Uterus (tissue), 4 donors: ENCODE data around the gene INAFM2. TPM values are rescaled to one million over a fixed set of nuclear protein-coding genes. Genes with fewer than 3 reads are reported as not detected.
A peak's percentile ranks its signal among the peaks of the same experiment; 100 is the strongest.

Source experiments
- DNase-seq, 2 donors: peaks; one replicate each; pipeline ENCODE4 v3.0.0-alpha.2; 2019 to 2020
- H3K27ac ChIP-seq, 2 donors: fragments of 200-600 bp; sonication (generic); 1 replicate in 1 of 2; 2 replicates in 1 of 2; pipeline ENCODE4 v1.5.1; 2016 to 2018
- H3K27me3 ChIP-seq, 2 donors: fragments of 200-600 bp; sonication (generic); one replicate each; pipeline ENCODE4 v1.5.1; 2018 to 2019; ENCODE audit warnings: control low read depth in 1 of 2
- H3K36me3 ChIP-seq, 2 donors: fragments of 200-600 bp; sonication (generic); one replicate each; pipeline ENCODE4 v1.5.1; 2019; ENCODE audit warnings: control low read depth in 1 of 2
- H3K4me1 ChIP-seq, 2 donors: fragments of 200-600 bp; sonication (generic); one replicate each; pipeline ENCODE4 v1.5.1; 2018 to 2019; ENCODE audit warnings: control low read depth in 1 of 2
- H3K4me3 ChIP-seq, 2 donors: fragments of 200-600 bp; sonication (generic); 1 replicate in 1 of 2; 2 replicates in 1 of 2; pipeline ENCODE4 v1.5.1; 2018 to 2019; ENCODE audit warnings: mild to moderate bottlenecking in 1 of 2
- H3K9me3 ChIP-seq, 2 donors: fragments of 200-600 bp; sonication (generic); one replicate each; pipeline ENCODE4 v1.5.1; 2019; ENCODE audit warnings: control low read depth in 1 of 2
- CTCF ChIP-seq, 4 experiments: fragments of 200-600 bp in 2 of 4; fragments of 450-650 bp in 2 of 4; sonication (generic) in 2 of 4; IDR thresholded peaks; one replicate each; pipeline ENCODE4 v1.5.1; 2016 to 2019; ENCODE audit warnings: antibody characterized with exemption in 4 of 4, mild to moderate bottlenecking in 2 of 4, moderate library complexity in 1 of 4
- POLR2A ChIP-seq, 2 donors: fragments of 450-650 bp; IDR thresholded peaks; one replicate each; pipeline ENCODE4 v1.6.1; 2016; ENCODE audit warnings: antibody characterized with exemption in 2 of 2, mild to moderate bottlenecking in 1 of 2, moderate library complexity in 1 of 2
- intact Hi-C: fragments of 100-400 bp; cut with DNase I; formaldehyde crosslinking; loops from one replicate; pipeline ENCODE4 v1.15.1; 2023; ENCODE audit warnings: low total_unique reads
- total RNA-seq, 4 donors: library from RNA; depleted of rRNA in 3 of 4; stranded (reverse); fragments of >200 nt in 3 of 4; gene quantifications; one replicate each; pipeline versions ENCODE4 v1.1.0 to v1.2.4, GENCODE V29; 2014 to 2023
- donor health status: DM: yes; HTN: yes; CAD: no.

INAFM2 gene
- total RNA-seq, 4 donors from 2014 or later = 3.2 to 68.1 (median 8.9) TPM

DNA sequence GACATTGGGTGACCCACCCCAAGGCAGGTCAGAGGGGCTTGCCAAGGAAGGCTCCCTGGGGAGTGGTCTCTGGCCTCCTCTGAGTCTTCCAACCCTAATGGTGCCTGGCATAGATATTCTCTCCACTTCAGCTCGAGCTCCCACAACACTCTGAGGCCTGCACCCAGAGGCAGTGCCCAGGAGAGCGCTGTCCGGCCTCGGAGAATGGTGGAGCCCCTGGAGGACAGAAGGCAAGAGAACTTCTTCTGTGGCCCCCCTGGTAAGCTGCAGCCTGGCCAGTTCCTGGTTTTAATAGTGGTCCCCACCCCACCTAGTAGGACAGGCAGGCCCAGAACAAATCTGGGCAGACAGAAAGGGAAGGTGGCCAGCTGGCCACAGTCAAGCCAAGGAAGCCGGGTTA lies 41.5 kb downstream of the INAFM2 start:
- no peaks in the 10 kb centered on the region for H3K9me3 ChIP-seq
- DNase-seq = no peak
- TF ChIP-seq POLR2A (IDR thresholded peaks at IDR 0.05) = no peak
- TF ChIP-seq CTCF (IDR thresholded peaks at IDR 0.05) = no peak
- intact Hi-C loops = no loop called here
- no peak overlapping the region for H3K27ac ChIP-seq
- H3K4me1 ChIP-seq = no peaks in the 10 kb centered on the region
- H3K36me3 ChIP-seq = no peaks in the 10 kb centered on the region
- H3K27me3 ChIP-seq = no peaks in the 10 kb centered on the region
- no peak overlapping the region for H3K4me3 ChIP-seq

- Histone ChIP-seq H3K36me3 (no peaks in the 10 kb centered on the region), H3K9me3 (no peaks in the 10 kb centered on the region), H3K27ac (no peak overlapping the region), H3K4me3 (no peak overlapping the region), H3K4me1 (no peaks in the 10 kb centered on the region), H3K27me3 (no peaks in the 10 kb centered on the region)
- no peak for DNase-seq
- TF ChIP-seq CTCF (IDR thresholded peaks at IDR 0.05) = no peak
- TF ChIP-seq POLR2A (IDR thresholded peaks at IDR 0.05) = no peak
- intact Hi-C loops = no loop called here
Measured at GRCh38 chr15:40365624-40366456, 42.3 kb downstream of the INAFM2 start.

GRCh38 chr15:40366457-40367370 lies 43.2 kb downstream of the INAFM2 start:
- no peaks in the 10 kb centered on the region for H3K4me1 ChIP-seq
- H3K4me3 ChIP-seq = no peak overlapping the region
- no peaks in the 10 kb centered on the region for H3K36me3 ChIP-seq
- DNase-seq = no peak
- no peak overlapping the region for H3K27ac ChIP-seq
- no peaks in the 10 kb centered on the region for H3K27me3 ChIP-seq
- TF ChIP-seq POLR2A (IDR thresholded peaks at IDR 0.05) = no peak
- intact Hi-C loops = no loop called here
- no peaks in the 10 kb centered on the region for H3K9me3 ChIP-seq

GRCh38 chr15:40367371-40367685 lies 43.8 kb downstream of the INAFM2 start:
- Histone ChIP-seq H3K27ac (no peak overlapping the region), H3K9me3 (no peaks in the 10 kb centered on the region), H3K4me3 (no peak overlapping the region), H3K36me3 (no peaks in the 10 kb centered on the region), H3K4me1 (no peaks in the 10 kb centered on the region), H3K27me3 (no peaks in the 10 kb centered on the region)
- DNase-seq = no peak
- TF ChIP-seq CTCF (IDR thresholded peaks at IDR 0.05) (no peak), POLR2A (IDR thresholded peaks at IDR 0.05) (no peak)
- intact Hi-C loops = no loop called here

DNA sequence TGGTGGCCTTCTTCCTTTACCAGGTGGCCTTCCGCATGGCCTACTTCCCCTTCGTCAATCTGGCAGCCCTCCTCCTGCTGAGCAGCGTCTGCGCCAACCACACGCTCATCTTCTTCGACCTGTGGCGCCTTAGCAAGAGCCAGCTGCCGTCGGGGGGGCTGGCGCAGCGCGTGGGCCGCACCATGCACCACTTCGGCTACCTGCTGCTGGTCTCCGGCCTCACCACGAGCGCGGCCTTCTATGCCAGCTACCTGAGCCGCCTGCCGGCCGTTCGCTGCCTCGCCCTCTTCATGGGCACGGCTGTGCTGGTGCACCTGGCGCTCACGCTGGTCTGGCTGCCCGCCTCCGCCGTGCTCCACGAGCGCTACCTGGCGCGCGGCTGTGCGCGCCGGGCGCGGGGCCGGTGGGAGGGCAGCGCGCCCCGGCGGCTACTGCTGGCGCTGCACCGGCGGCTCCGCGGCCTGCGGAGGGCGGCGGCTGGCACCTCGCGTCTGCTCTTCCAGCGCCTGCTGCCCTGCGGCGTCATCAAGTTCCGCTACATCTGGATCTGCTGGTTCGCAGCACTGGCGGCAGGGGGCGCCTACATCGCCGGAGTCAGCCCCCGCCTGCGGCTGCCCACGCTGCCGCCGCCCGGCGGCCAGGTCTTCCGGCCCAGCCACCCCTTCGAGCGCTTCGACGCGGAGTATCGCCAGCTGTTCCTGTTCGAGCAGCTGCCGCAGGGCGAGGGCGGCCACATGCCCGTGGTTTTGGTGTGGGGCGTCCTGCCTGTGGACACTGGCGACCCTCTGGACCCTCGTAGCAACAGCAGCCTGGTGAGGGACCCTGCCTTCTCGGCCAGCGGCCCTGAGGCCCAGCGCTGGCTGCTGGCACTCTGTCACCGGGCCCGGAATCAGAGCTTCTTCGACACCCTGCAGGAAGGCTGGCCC lies 44.5 kb downstream of the INAFM2 start:
- TF ChIP-seq CTCF (IDR thresholded peaks at IDR 0.05) (peak; percentile 67 to 90 (median 86)), POLR2A (IDR thresholded peaks at IDR 0.05) (peak in 1 of 2 donors; percentile 21)
- intact Hi-C loops = no loop called here
- no peaks in the 10 kb centered on the region for H3K9me3 ChIP-seq
- no peak overlapping the region for H3K27ac ChIP-seq
- no peaks in the 10 kb centered on the region for H3K27me3 ChIP-seq
- H3K4me3 ChIP-seq = peak overlapping the region in 1 of 2 donors; percentile 25
- H3K4me1 ChIP-seq = no peaks in the 10 kb centered on the region
- H3K36me3 ChIP-seq = no peaks in the 10 kb centered on the region
- DNase-seq = peak; percentile 70 to 72
